IMR-90 (cell line): ENCODE data around the gene KRTAP3-1. TPM values are rescaled to one million over a fixed set of nuclear protein-coding genes. Genes with fewer than 3 reads are reported as not detected.

Source experiments
- ATAC-seq: fragments of 200-7000 bp; cut with Tn5 transposase; 2 replicates; pipeline ENCODE4 v1.9.1; 2020; ENCODE audit warnings: low read depth, mild to moderate bottlenecking, moderate library complexity
- BruUV-seq: library from RNA; stranded (reverse); fragments of 400-500 nt; replicated peaks from 2 replicates; lab custom pipeline; 2021; lab: Mats Ljungman, UMichigan
- CTCF ChIA-PET: fragments of 300-600 bp; formaldehyde crosslinking; extraction: SDS; loops from one replicate; lab custom pipeline; 2021; ENCODE audit warnings: antibody characterized with exemption; lab: Yijun Ruan, JAX
- POLR2A ChIA-PET: fragments of 300-600 bp; sonication (Branson Sonifier 250); formaldehyde crosslinking; loops from one replicate; lab custom pipeline; 2022; ENCODE audit warnings: antibody characterized with exemption; ENCODE audit not compliant: unreplicated experiment; lab: Charles Lee
- DNase-seq: peaks from one replicate; pipeline ENCODE4 v3.0.0; 2013
- H2AFZ ChIP-seq: replicated peaks from 2 replicates; pipeline ENCODE3; 2013; ENCODE audit warnings: low read length, mild to moderate bottlenecking; ENCODE audit not compliant: poor library complexity
- H2AK5ac ChIP-seq: 2 replicates; pipeline ENCODE4 v1.6.1; 2013; ENCODE audit warnings: low read depth, low read length, inconsistent platforms
- H2AK9ac ChIP-seq: replicated peaks from 2 replicates; pipeline ENCODE3; 2013; ENCODE audit warnings: mild to moderate bottlenecking, low read depth, low read length, moderate library complexity; ENCODE audit not compliant: poor library complexity
- H2BK120ac ChIP-seq: 2 replicates; pipeline ENCODE4 v1.6.1; 2013; ENCODE audit warnings: low read depth, low read length, inconsistent platforms
- H2BK15ac ChIP-seq: 3 replicates; pipeline ENCODE4 v1.6.1; 2013; ENCODE audit warnings: low read depth, low read length, inconsistent platforms
- H2BK20ac ChIP-seq: 2 replicates; pipeline ENCODE4 v1.6.1; 2013; ENCODE audit warnings: low read depth, mild to moderate bottlenecking, inconsistent platforms, low read length, moderate library complexity
- H2BK5ac ChIP-seq: 2 replicates; pipeline ENCODE4 v1.6.1; 2013; ENCODE audit warnings: mild to moderate bottlenecking, low read depth, low read length, inconsistent platforms; ENCODE audit not compliant: poor library complexity, severe bottlenecking
- H3K14ac ChIP-seq: replicated peaks from 2 replicates; pipeline ENCODE4 v1.6.1; 2013; ENCODE audit warnings: low read depth, low read length, inconsistent platforms
- H3K18ac ChIP-seq: 2 replicates; pipeline ENCODE4 v1.6.1; 2013; ENCODE audit warnings: low read depth, low read length, control low read depth
- H3K23ac ChIP-seq: 2 replicates; pipeline ENCODE4 v1.6.1; 2013; ENCODE audit warnings: low read depth, low read length, inconsistent platforms
- H3K27ac ChIP-seq: 2 replicates; pipeline ENCODE4 v1.5.1; 2013; ENCODE audit warnings: mild to moderate bottlenecking, control low read depth, low read length; ENCODE audit not compliant: insufficient read depth
- H3K27me3 ChIP-seq: 2 replicates; pipeline ENCODE4 v1.6.1; 2013; ENCODE audit warnings: low read length; ENCODE audit not compliant: control insufficient read depth, insufficient read depth
- H3K36me3 ChIP-seq: 2 replicates; pipeline ENCODE4 v1.6.1; 2013; ENCODE audit warnings: low read length, mixed read lengths; ENCODE audit not compliant: control insufficient read depth, insufficient read depth
- H3K4ac ChIP-seq: 2 replicates; pipeline ENCODE4 v1.6.1; 2013; ENCODE audit warnings: low read depth, low read length, inconsistent platforms
- H3K4me1 ChIP-seq: 2 replicates; pipeline ENCODE4 v1.6.1; 2013; ENCODE audit warnings: low read length, mixed read lengths; ENCODE audit not compliant: control insufficient read depth, insufficient read depth
- H3K4me2 ChIP-seq: 2 replicates; pipeline ENCODE4 v1.6.1; 2013; ENCODE audit warnings: low read depth, mild to moderate bottlenecking, control low read depth, low read length, moderate library complexity
- H3K4me3 ChIP-seq: 2 replicates; pipeline ENCODE4 v1.5.1; 2013; ENCODE audit warnings: low read depth, mild to moderate bottlenecking, control low read depth, low read length, moderate library complexity; ENCODE audit not compliant: insufficient read depth
- H3K56ac ChIP-seq: 2 replicates; pipeline ENCODE4 v1.6.1; 2013; ENCODE audit warnings: low read length, inconsistent platforms; ENCODE audit not compliant: insufficient read depth; ENCODE audit errors: extremely low read depth
- H3K79me1 ChIP-seq, 2 experiments: 2 replicates each; pipeline ENCODE4 v1.6.1; 2013; ENCODE audit warnings: low read length in 2 of 2, inconsistent platforms in 1 of 2, low read depth in 1 of 2
- H3K9ac ChIP-seq: 2 replicates; pipeline ENCODE4 v1.6.1; 2013; ENCODE audit warnings: low read depth, low read length, control low read depth
- H3K9me1 ChIP-seq: 2 replicates; pipeline ENCODE4 v1.6.1; 2013; ENCODE audit warnings: low read length, inconsistent platforms; ENCODE audit not compliant: insufficient read depth
- H3K9me3 ChIP-seq: 2 replicates; pipeline ENCODE4 v1.6.1; 2013; ENCODE audit warnings: low read length; ENCODE audit not compliant: control insufficient read depth, insufficient read depth
- H4K20me1 ChIP-seq: 2 replicates; pipeline ENCODE4 v1.6.1; 2013; ENCODE audit warnings: low read length, inconsistent platforms; ENCODE audit not compliant: insufficient read depth
- H4K5ac ChIP-seq: 2 replicates; pipeline ENCODE4 v1.6.1; 2013; ENCODE audit warnings: mild to moderate bottlenecking, low read depth, low read length, control low read depth
- H4K8ac ChIP-seq, 2 experiments: 2 replicates each; pipeline ENCODE4 v1.6.1; 2013; ENCODE audit warnings: low read depth in 2 of 2, low read length in 2 of 2, control low read depth in 1 of 2, inconsistent platforms in 1 of 2
- H4K91ac ChIP-seq: 2 replicates; pipeline ENCODE4 v1.6.1; 2013; ENCODE audit warnings: low read depth, low read length, inconsistent platforms; ENCODE audit not compliant: insufficient read depth
- BHLHE40 ChIP-seq: fragments of 150-350 bp; IDR thresholded peaks from 2 replicates; pipeline ENCODE4 v1.6.1; 2016; ENCODE audit warnings: mild to moderate bottlenecking, low read depth, low read length
- CEBPB ChIP-seq: IDR thresholded peaks from 2 replicates; pipeline ENCODE4 v1.6.1; 2012; ENCODE audit warnings: low read depth, low read length, improper control_type of control experiment
- CHD1 ChIP-seq: IDR thresholded peaks from 2 replicates; pipeline ENCODE4 v1.6.1; 2012; ENCODE audit warnings: low read depth, low read length, improper control_type of control experiment
- CTCF ChIP-seq: conservative IDR thresholded peaks from 2 replicates; pipeline ENCODE4 v1.5.1; 2012; ENCODE audit warnings: mild to moderate bottlenecking, low read depth, low read length, improper control_type of control experiment
- ELK1 ChIP-seq: fragments of 150-350 bp; IDR thresholded peaks from 2 replicates; pipeline ENCODE4 v1.6.1; 2016; ENCODE audit warnings: low read depth, mild to moderate bottlenecking, low read length, moderate library complexity, borderline replicate concordance
- FOS ChIP-seq: fragments of 150-350 bp; IDR thresholded peaks from 2 replicates; pipeline ENCODE4 v1.6.1; 2016; ENCODE audit warnings: low read depth, low read length
- MAFK ChIP-seq: IDR thresholded peaks from 2 replicates; pipeline ENCODE4 v1.6.1; 2012; ENCODE audit warnings: low read depth, low read length, improper control_type of control experiment
- MAZ ChIP-seq: IDR thresholded peaks from 2 replicates; pipeline ENCODE4 v1.6.1; 2012; ENCODE audit warnings: low read depth, mild to moderate bottlenecking, low read length, improper control_type of control experiment, moderate library complexity, borderline replicate concordance
- MXI1 ChIP-seq: IDR thresholded peaks from 2 replicates; pipeline ENCODE4 v1.6.1; 2012; ENCODE audit warnings: low read depth, mild to moderate bottlenecking, low read length, moderate library complexity, borderline replicate concordance
- NFE2L2 ChIP-seq: fragments of 150-350 bp; IDR thresholded peaks from 2 replicates; pipeline ENCODE4 v1.6.1; 2016; ENCODE audit warnings: low read depth, mild to moderate bottlenecking, low read length
- POLR2A ChIP-seq: IDR thresholded peaks from 2 replicates; pipeline ENCODE4 v1.6.1; 2012; ENCODE audit warnings: mild to moderate bottlenecking, low read depth, low read length
- RAD21 ChIP-seq: IDR thresholded peaks from 2 replicates; pipeline ENCODE4 v1.6.1; 2012; ENCODE audit warnings: low read length, improper control_type of control experiment
- RCOR1 ChIP-seq: IDR thresholded peaks from 2 replicates; pipeline ENCODE4 v1.6.1; 2012; ENCODE audit warnings: mild to moderate bottlenecking, low read length, improper control_type of control experiment; ENCODE audit not compliant: insufficient replicate concordance
- RFX5 ChIP-seq: IDR thresholded peaks from 2 replicates; pipeline ENCODE4 v1.8.0; 2012; ENCODE audit warnings: low read depth, mild to moderate bottlenecking, low read length, moderate library complexity
- SMC3 ChIP-seq: fragments of 150-350 bp; IDR thresholded peaks from 2 replicates; pipeline ENCODE4 v1.6.1; 2016; ENCODE audit warnings: low read depth, mild to moderate bottlenecking, antibody characterized with exemption, low read length, moderate library complexity
- USF2 ChIP-seq: fragments of 150-350 bp; IDR thresholded peaks from 2 replicates; pipeline ENCODE4 v1.6.1; 2017; ENCODE audit warnings: mild to moderate bottlenecking, antibody characterized with exemption, low read length, low read depth
- WGBS, 2 experiments: methylation state at CpG; one replicate each; pipeline versions ENCODE4 v1.1.5 to v1.1.7; 2013; ENCODE audit warnings: missing lambda C conversion rate in 2 of 2; ENCODE audit not compliant: insufficient read length in 1 of 2; ENCODE audit errors: extremely low coverage in 2 of 2; 5-methylcytosine and 5-hydroxymethylcytosine counted together
- dilution Hi-C: fragments of 300-500 bp; cut with HindIII; formaldehyde crosslinking; loops from one replicate; pipeline ENCODE4 v1.14.3; 2018; ENCODE audit warnings: low sequenced_read_pairs; ENCODE audit not compliant: unreplicated experiment
- in situ Hi-C: fragments of 300-500 bp; cut with MboI; formaldehyde crosslinking; loops from 3 replicates; pipeline ENCODE4 v1.14.3; 2019; ENCODE audit warnings: low sequenced_read_pairs, inconsistent platforms, mixed read lengths
- intact Hi-C: fragments of 100-400 bp; cut with micrococcal nuclease; formaldehyde crosslinking; loops from 2 replicates; pipeline ENCODE4 v1.10.0; 2022
- polyA plus RNA-seq, 3 experiments: library from polyadenylated mRNA; depleted of rRNA; stranded (reverse); fragments of >200 nt; gene quantifications; 2 replicates each; pipeline ENCODE4 v1.2.3, GENCODE V29; 2012; ENCODE audit warnings: low replicate concordance in 1 of 3
- total RNA-seq: library from RNA; depleted of rRNA; stranded (reverse); fragments of >200 nt; gene quantifications from 2 replicates; pipeline ENCODE4 v1.2.3, GENCODE V29; 2012

Gene KRTAP3-1
- total and polyA plus RNA-seq, 2 of the 4 experiments (the other 2 are of a cell fraction) = not detected

GRCh38 chr17:41013181-41013580 is 4.3 kb upstream of the KRTAP3-1 start:
- Histone ChIP-seq H2BK20ac (no peak overlapping the region), H3K4me1 (peaks cover 1% of the 10 kb centered on the region; the same call in 1 of the 2 replicates), H2AK9ac (no peak overlapping the region), H3K4ac (no peak overlapping the region), H3K18ac (no peak overlapping the region), H3K27me3 (no peaks in the 10 kb centered on the region; the same call in 1 of the 2 replicates), H3K14ac (no peak overlapping the region), H3K27ac (no peak overlapping the region), H4K91ac (no peak overlapping the region), H3K9ac (no peak overlapping the region), H4K8ac (peak overlapping the region in 1 of 2 experiments; percentile 34; a peak in 2 of 4 replicates), H3K9me3 (no peaks in the 10 kb centered on the region), H3K56ac (no peak overlapping the region), H2AFZ (no peak overlapping the region), H3K23ac (no peak overlapping the region), H3K36me3 (no peaks in the 10 kb centered on the region), H3K4me3 (no peak overlapping the region), H2BK15ac (0 out of 3 replicates have a peak overlapping the region, but pooled peaks have one; percentile 40), H3K4me2 (no peak overlapping the region), H4K20me1 (no peaks in the 10 kb centered on the region), H3K79me1 (no peaks in the 10 kb centered on the region), H2BK5ac (no peak overlapping the region), H2AK5ac (no peak overlapping the region), H4K5ac (no peak overlapping the region), H2BK120ac (peak overlapping the region; percentile 18; the same call in 1 of the 2 replicates), H3K9me1 (no peaks in the 10 kb centered on the region; the same call in 1 of the 2 replicates)
- dilution Hi-C loops (no loop called here), intact Hi-C loops (no loop called here), in situ Hi-C loops (no loop called here)
- DNase-seq (no peak), ATAC-seq (no peak)
- no CpG with 5 or more reads among the region's 3 CpGs for WGBS, 2 experiments
- TF ChIP-seq RAD21 = no peak
- no peak for TF ChIP-seq FOS
- TF ChIP-seq BHLHE40 = no peak
- no peak for TF ChIP-seq CHD1
- no peak for TF ChIP-seq MAZ
- TF ChIP-seq POLR2A = no peak
- no peak for TF ChIP-seq MAFK
- TF ChIP-seq SMC3 = no peak
- no peak for TF ChIP-seq USF2
- no peak for TF ChIP-seq RFX5
- TF ChIP-seq RCOR1 = no peak
- TF ChIP-seq MXI1 = no peak
- TF ChIP-seq NFE2L2 = no peak
- no peak for TF ChIP-seq CEBPB
- TF ChIP-seq ELK1 = no peak
- TF ChIP-seq CTCF = no peak
- ChIA-PET CTCF (no interaction called here), POLR2A (no interaction called here)
- no TSS peak for BruUV-seq
